ENCODE data around the gene FRMD3. TPM values are rescaled to one million over a fixed set of nuclear protein-coding genes. Genes with fewer than 3 reads are reported as not detected.

The FRMD3 gene
- total and polyA plus RNA-seq, 8 donors, result 0.87 to 2.6 (median 1.5) TPM

- ATAC-seq (peak; percentile 39 to 60 (median 44)), FAIRE-seq (no peak), DNase-seq (no peak)
- peaks cover 0 to 21% (median 16%) of the 10 kb centered on the region in 3 donors for H3K4me1 ChIP-seq
- WGBS, 2 donors, result 26 to 34% methylated on average over 2 of the region's 2 CpGs
- H3K27ac ChIP-seq, result peak overlapping the region in 3 of 4 donors; percentile 26 to 48 (median 28)
- intact Hi-C loops (cut with DNase I), result no loop called here
- H3K9me3 ChIP-seq, result no peaks in the 10 kb centered on the region
- H3K27me3 ChIP-seq, result no peaks in the 10 kb centered on the region
- H3K36me3 ChIP-seq, result no peaks in the 10 kb centered on the region
- H3K4me3 ChIP-seq, result no peak overlapping the region
- no peak for TF ChIP-seq CTCF (IDR thresholded peaks at IDR 0.05)
Observed at GRCh38 chr9:83424831-83425230, 113.4 kb downstream of the FRMD3 start.

GRCh38 chr9:83423815-83424707 lies 114.1 kb downstream of the FRMD3 start:
- H3K27ac ChIP-seq, result peak overlapping the region in 3 of 4 donors; percentile 26 to 48 (median 28)
- no peak overlapping the region for H3K4me3 ChIP-seq
- intact Hi-C loops (cut with DNase I), result no loop called here
- no peaks in the 10 kb centered on the region for H3K9me3 ChIP-seq
- peaks cover 0 to 16% (median 14%) of the 10 kb centered on the region in 3 donors for H3K4me1 ChIP-seq
- ATAC-seq, result peak; percentile 49 to 70 (median 62)
- no peak for FAIRE-seq
- no peaks in the 10 kb centered on the region for H3K36me3 ChIP-seq
- no peaks in the 10 kb centered on the region for H3K27me3 ChIP-seq
- no peak for TF ChIP-seq CTCF (IDR thresholded peaks at IDR 0.05)
- DNase-seq, result no peak
- WGBS, 2 donors, result 44 to 46% methylated on average over 14 of the region's 14 CpGs

- intact Hi-C loops (cut with DNase I), result no loop called here
- no peaks in the 10 kb centered on the region for H3K9me3 ChIP-seq
- H3K27ac ChIP-seq, result no peak overlapping the region
- no peaks in the 10 kb centered on the region for H3K36me3 ChIP-seq
- H3K27me3 ChIP-seq, result no peaks in the 10 kb centered on the region
- H3K4me3 ChIP-seq, result no peak overlapping the region
- TF ChIP-seq CTCF (IDR thresholded peaks at IDR 0.05), result no peak
- ATAC-seq, result no peak
- WGBS, 2 donors, result 78 to 81% methylated on average over 3 of the region's 3 CpGs
- FAIRE-seq, result no peak
- peaks cover 0 to 16% (median 11%) of the 10 kb centered on the region in 3 donors for H3K4me1 ChIP-seq
- no peak for DNase-seq
Observed at GRCh38 chr9:83422527-83422926, 115.7 kb downstream of the FRMD3 start.

GRCh38 chr9:83420486-83420885 lies 117.7 kb downstream of the FRMD3 start:
- peaks cover 0 to 16% (median 11%) of the 10 kb centered on the region in 3 donors for H3K4me1 ChIP-seq
- no peaks in the 10 kb centered on the region for H3K36me3 ChIP-seq
- H3K27ac ChIP-seq, result no peak overlapping the region
- H3K27me3 ChIP-seq, result no peaks in the 10 kb centered on the region
- intact Hi-C loops (cut with DNase I), result no loop called here
- no peak for TF ChIP-seq CTCF (IDR thresholded peaks at IDR 0.05)
- DNase-seq, result no peak
- no peaks in the 10 kb centered on the region for H3K9me3 ChIP-seq
- WGBS, 2 donors, result 94 to 95% methylated on average over 3 of the region's 3 CpGs
- ATAC-seq, result no peak
- no peak for FAIRE-seq
- no peak overlapping the region for H3K4me3 ChIP-seq

- Histone ChIP-seq H3K27me3 (no peaks in the 10 kb centered on the region), H3K27ac (no peak overlapping the region), H3K9me3 (no peaks in the 10 kb centered on the region), H3K36me3 (no peaks in the 10 kb centered on the region), H3K4me1 (peaks cover 0 to 13% (median 11%) of the 10 kb centered on the region in 3 donors), H3K4me3 (no peak overlapping the region)
- FAIRE-seq (no peak), ATAC-seq (no peak), DNase-seq (no peak)
- no peak for TF ChIP-seq CTCF (IDR thresholded peaks at IDR 0.05)
- intact Hi-C loops (cut with DNase I), result no loop called here
- 75 to 79% methylated on average over 4 of the region's 4 CpGs for WGBS, 2 donors
Observed at GRCh38 chr9:83419961-83420360, 118.2 kb downstream of the FRMD3 start.
